Measurements from ENCODE around the gene RDH12. TPM values are rescaled to one million over a fixed set of nuclear protein-coding genes. Genes with fewer than 3 reads are reported as not detected.

The RDH12 gene
- total and polyA plus RNA-seq, 8 donors: 0.12 to 1.2 (median 0.54) TPM

- intact Hi-C loops (cut with DNase I): no loop called here
- Histone ChIP-seq H3K4me3 (no peak overlapping the region), H3K36me3 (peaks cover 12 to 100% of the 10 kb centered on the region in 2 donors), H3K27ac (no peak overlapping the region), H3K27me3 (no peaks in the 10 kb centered on the region), H3K9me3 (no peaks in the 10 kb centered on the region), H3K4me1 (no peaks in the 10 kb centered on the region)
- DNase-seq (no peak), ATAC-seq (no peak)
- TF ChIP-seq CTCF (IDR thresholded peaks at IDR 0.05): no peak
These were observed 80.4 kb downstream of the RDH12 start for GRCh38 chr14:67782090-67782489.

Other genes starting within 250 kb of the RDH12 start
- gene TMEM229B, start 213.2 kb upstream of the RDH12 start, total RNA-seq: 1 to 10 TPM; 3.1 to 7.7 TPM
- under 1 TPM; 0.39 to 0.83 (median 0.73) TPM for gene TMEM229B, start 213.2 kb upstream of the RDH12 start, polyA plus RNA-seq (ENCODE audit: insufficient read length in 6 of 6)
- 1 to 10 TPM; 1.2 to 2.7 TPM for gene PLEKHH1, start 168.6 kb upstream of the RDH12 start, total RNA-seq
- gene PLEKHH1, start 168.6 kb upstream of the RDH12 start, polyA plus RNA-seq (ENCODE audit: insufficient read length in 6 of 6): 10 to 100 TPM in 5 of 6 donors, 1 to 10 TPM in 1; 10.0 to 19.2 (median 15.5) TPM
- 10 to 100 TPM; 12.8 to 21.6 TPM for gene PIGH, start 101.6 kb upstream of the RDH12 start, total RNA-seq
- gene PIGH, start 101.6 kb upstream of the RDH12 start, polyA plus RNA-seq (ENCODE audit: insufficient read length in 6 of 6): 10 to 100 TPM; 22.4 to 28.6 (median 23.5) TPM
- 10 to 100 TPM in 1 of 2 donors, 1 to 10 TPM in 1; 6.0 to 14.8 TPM for gene ARG2, start 82.0 kb upstream of the RDH12 start, total RNA-seq
- gene ARG2, start 82.0 kb upstream of the RDH12 start, polyA plus RNA-seq (ENCODE audit: insufficient read length in 6 of 6): 1 to 10 TPM; 1.9 to 3.9 (median 2.8) TPM
- 100 to 1,000 TPM in 1 of 2 donors, 10 to 100 TPM in 1; 97.6 to 123 TPM for gene VTI1B, start 27.3 kb upstream of the RDH12 start, total RNA-seq
- gene VTI1B, start 27.3 kb upstream of the RDH12 start, polyA plus RNA-seq (ENCODE audit: insufficient read length in 6 of 6): 10 to 100 TPM; 79.1 to 87.4 (median 86.2) TPM
- gene RDH11, start 6.1 kb upstream of the RDH12 start, total RNA-seq: 10 to 100 TPM; 69.0 to 97.1 TPM
- 10 to 100 TPM; 60.6 to 69.2 (median 66.7) TPM for gene RDH11, start 6.1 kb upstream of the RDH12 start, polyA plus RNA-seq (ENCODE audit: insufficient read length in 6 of 6)
- gene ZFYVE26, start 114.7 kb downstream of the RDH12 start, total RNA-seq: 10 to 100 TPM; 33.7 to 47.8 TPM
- 10 to 100 TPM; 15.9 to 19.8 (median 16.9) TPM for gene ZFYVE26, start 114.7 kb downstream of the RDH12 start, polyA plus RNA-seq (ENCODE audit: insufficient read length in 6 of 6)
- gene RAD51B, start 117.9 kb downstream of the RDH12 start, total RNA-seq: 10 to 100 TPM; 18.3 TPM
- 10 to 100 TPM; 10.8 to 15.7 (median 12.4) TPM for gene RAD51B, start 117.9 kb downstream of the RDH12 start, polyA plus RNA-seq (ENCODE audit: insufficient read length in 6 of 6)

All from left lung (tissue), 10 donors.